Heart right ventricle (tissue), 16 donors: ENCODE measurements around the gene SERTAD3. TPM values are rescaled to one million over a fixed set of nuclear protein-coding genes. Genes with fewer than 3 reads are reported as not detected.
A peak's percentile ranks its signal among the peaks of the same experiment; 100 is the strongest.

Experiments
- ATAC-seq, 8 donors: fragments of 200-7000 bp; cut with Tn5 transposase; one replicate each; pipeline ENCODE4 v1.9.1; 2020; ENCODE audit warnings: mild to moderate bottlenecking in 8 of 8, moderate library complexity in 8 of 8, moderate number of reproducible peaks in 1 of 8
- DNase-seq, 2 donors: peaks; one replicate each; pipeline ENCODE4 v3.0.0-alpha.2; 2020
- H3K27ac ChIP-seq, 10 donors: fragments of 200-600 bp; sonication (generic) in 2 of 10; one replicate each; pipeline versions ENCODE4 v1.5.0 to v1.8.0; 2020 to 2022; ENCODE audit warnings: mild to moderate bottlenecking in 3 of 10
- H3K27me3 ChIP-seq, 7 donors: fragments of 200-600 bp; one replicate each; pipeline ENCODE4 v1.8.0; 2021 to 2022; ENCODE audit warnings: mild to moderate bottlenecking in 2 of 7
- H3K36me3 ChIP-seq, 9 donors: fragments of 200-600 bp; sonication (generic) in 1 of 9; one replicate each; pipeline versions ENCODE4 v1.5.0 to v1.8.0; 2020 to 2022; ENCODE audit warnings: mild to moderate bottlenecking in 2 of 9
- H3K4me1 ChIP-seq, 9 donors: fragments of 200-600 bp; sonication (generic) in 1 of 9; one replicate each; pipeline versions ENCODE4 v1.5.0 to v1.8.0; 2020 to 2022; ENCODE audit warnings: mild to moderate bottlenecking in 4 of 9
- H3K4me3 ChIP-seq, 10 donors: fragments of 200-600 bp; sonication (generic) in 2 of 10; one replicate each; pipeline versions ENCODE4 v1.5.0 to v1.8.0; 2020 to 2022; ENCODE audit warnings: mild to moderate bottlenecking in 7 of 10, moderate library complexity in 2 of 10
- H3K9me3 ChIP-seq, 11 donors: fragments of 200-600 bp in 10 of 11; sonication (generic) in 2 of 11; one replicate each; pipeline versions ENCODE4 v1.5.0 to v1.8.0; 2013 to 2022; ENCODE audit warnings: mild to moderate bottlenecking in 2 of 11, control low read depth in 1 of 11, moderate library complexity in 1 of 11
- WGBS, 2 donors: extraction: QIAGEN DNeasy Blood & Tissue Kit; methylation state at CpG; one replicate each; pipeline ENCODE4 v1.1.7; 2013; ENCODE audit warnings: inconsistent platforms in 1 of 2; 5-methylcytosine and 5-hydroxymethylcytosine counted together
- intact Hi-C, 10 donors: fragments of 100-400 bp; cut with DNase I; formaldehyde crosslinking; loops; one replicate each; pipeline versions ENCODE4 v1.11.1 to v1.14.2; 2022
- polyA plus RNA-seq, 2 donors: library from polyadenylated mRNA; stranded (reverse); fragments of 200-250 nt; gene quantifications; one replicate each; pipeline ENCODE4 v1.2.3, GENCODE V29; 2013
- total RNA-seq, 10 donors: library from RNA; stranded (reverse); fragmentation: NEBNext Ultra II Directional in 3 of 10; extraction: Animal tissue kit (Norgen Biotek cat#: 25700) in 3 of 10; gene quantifications; one replicate each; pipeline versions ENCODE4 v1.2.1 to v1.2.4, GENCODE V29; 2021 to 2023
- TF ChIP-seq, protein P1 (sequence below), 9 donors: fragments of 200-600 bp; sonication (generic) in 2 of 9; IDR thresholded peaks; one replicate each; pipeline versions ENCODE4 v1.5.0 to v1.8.0; 2021 to 2022; ENCODE audit warnings: antibody characterized with exemption in 9 of 9, mild to moderate bottlenecking in 5 of 9, moderate library complexity in 1 of 9
- donor health status: Arrhythmogenic right ventricular cardiomyopathy.
- donor health status: ischemic (EF 13 %, LVEDD 7.1; RV severe dilation, severe dysfunction).
- donor health status: healthy with polysubstance abuse.
- donor health status: DM: no; HTN: yes; CAD: no.
- donor health status: DM: no; HTN: no; CAD: no.
- donor health status: ischemic (EF 25% LVEDD 6.9; RV normal size, moderate dysfunction).
- donor health status: ischemic (EF 25% LVEDD 5.7; RV mildly dilated, moderate dysfunction).
- donor health status: healthy.
- donor health status: DM: yes; HTN: yes; CAD: no.
- donor health status: Ischemic cardiomyopathy.
- donor health status: ischemic (EF 35%, LVEDD 5.7; RV mildly dilated, moderate dysfunction).
- donor health status: nonischemic (EF 11% LVEDD 7.7; RV severe dilation, severe dysfunction).
- donor health status: DM: yes; HTN: yes; CAD: no.
- donor health status: PGD.
- donor health status: ischemic (EF 29% LVEDD 5.4; RV normal size, mild dysfunction).
- donor health status: nonischemic (EF 23%, LVEDD 6.1; RV moderate dilation, normal function).

Gene SERTAD3
- total and polyA plus RNA-seq, 12 donors, result 19.4 to 37.5 (median 29.3) TPM

DNA sequence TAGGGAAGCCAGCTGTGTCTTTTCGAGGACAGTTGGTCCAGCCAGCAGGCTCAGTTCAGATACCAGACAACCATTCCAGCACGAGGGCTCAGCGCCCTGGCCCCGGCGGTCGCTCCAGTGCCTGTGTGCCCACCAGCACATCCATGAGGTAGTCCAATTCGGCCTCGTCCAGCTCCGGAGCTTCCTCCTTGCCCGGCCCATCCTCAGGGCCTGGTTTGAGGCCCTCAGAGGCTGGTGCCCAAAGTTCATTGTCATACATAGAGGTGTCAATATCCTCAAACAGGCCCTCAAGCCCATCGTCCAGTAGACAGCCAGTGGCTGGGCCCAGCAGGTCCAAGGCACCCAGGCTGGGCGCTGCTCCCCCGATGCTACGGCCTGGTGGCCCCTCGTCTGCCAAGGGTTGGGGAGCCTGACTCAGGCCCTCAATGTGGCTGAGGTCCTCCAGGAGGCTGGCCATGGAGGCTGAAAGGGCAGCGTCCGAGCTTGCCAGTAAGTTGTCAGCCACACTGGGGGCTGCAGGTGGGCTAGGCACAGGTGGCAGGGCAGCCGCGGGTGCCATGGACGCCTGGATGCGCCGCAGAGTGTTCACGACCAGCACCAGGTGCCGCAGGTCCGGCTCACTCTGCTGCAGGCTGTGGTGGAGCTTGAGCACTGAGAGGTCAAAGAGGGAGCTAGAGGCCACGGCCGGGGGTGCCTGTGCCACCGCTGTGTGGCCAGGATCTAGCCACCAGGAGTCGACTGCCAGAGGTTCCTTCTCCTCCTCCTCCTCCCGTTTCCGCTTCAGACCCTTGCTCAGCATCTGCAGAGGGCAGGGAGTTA lies 21.2 kb downstream of the SERTAD3 start:
- 85 to 87% methylated on average over 31 of the region's 31 CpGs for WGBS, 2 donors
- H3K4me1 ChIP-seq, result peaks cover 5 to 55% (median 47%) of the 10 kb centered on the region in 9 donors
- H3K36me3 ChIP-seq, result peaks cover 0 to 21% (median 12%) of the 10 kb centered on the region in 9 donors
- H3K27ac ChIP-seq, result peak overlapping the region in 9 of 10 donors; percentile 3 to 100 (median 98)
- H3K27me3 ChIP-seq, result no peaks in the 10 kb centered on the region
- H3K4me3 ChIP-seq, result no peak overlapping the region
- intact Hi-C loops, result loop anchor here in 3 of 10 donors (1.0 to 10.0 kb wide), 4 partner anchors 18 to 179 kb away; partner anchors contain the start of genes C19orf47 (in 2 of the 3), PLD3 (in 2 of the 3) and LTBP4 (in 1 of the 3)
- TF ChIP-seq, protein P1, sequence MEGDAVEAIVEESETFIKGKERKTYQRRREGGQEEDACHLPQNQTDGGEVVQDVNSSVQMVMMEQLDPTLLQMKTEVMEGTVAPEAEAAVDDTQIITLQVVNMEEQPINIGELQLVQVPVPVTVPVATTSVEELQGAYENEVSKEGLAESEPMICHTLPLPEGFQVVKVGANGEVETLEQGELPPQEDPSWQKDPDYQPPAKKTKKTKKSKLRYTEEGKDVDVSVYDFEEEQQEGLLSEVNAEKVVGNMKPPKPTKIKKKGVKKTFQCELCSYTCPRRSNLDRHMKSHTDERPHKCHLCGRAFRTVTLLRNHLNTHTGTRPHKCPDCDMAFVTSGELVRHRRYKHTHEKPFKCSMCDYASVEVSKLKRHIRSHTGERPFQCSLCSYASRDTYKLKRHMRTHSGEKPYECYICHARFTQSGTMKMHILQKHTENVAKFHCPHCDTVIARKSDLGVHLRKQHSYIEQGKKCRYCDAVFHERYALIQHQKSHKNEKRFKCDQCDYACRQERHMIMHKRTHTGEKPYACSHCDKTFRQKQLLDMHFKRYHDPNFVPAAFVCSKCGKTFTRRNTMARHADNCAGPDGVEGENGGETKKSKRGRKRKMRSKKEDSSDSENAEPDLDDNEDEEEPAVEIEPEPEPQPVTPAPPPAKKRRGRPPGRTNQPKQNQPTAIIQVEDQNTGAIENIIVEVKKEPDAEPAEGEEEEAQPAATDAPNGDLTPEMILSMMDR (IDR thresholded peaks at IDR 0.05), result no peak
- no peaks in the 10 kb centered on the region for H3K9me3 ChIP-seq
- DNase-seq (no peak), ATAC-seq (no peak)

DNA sequence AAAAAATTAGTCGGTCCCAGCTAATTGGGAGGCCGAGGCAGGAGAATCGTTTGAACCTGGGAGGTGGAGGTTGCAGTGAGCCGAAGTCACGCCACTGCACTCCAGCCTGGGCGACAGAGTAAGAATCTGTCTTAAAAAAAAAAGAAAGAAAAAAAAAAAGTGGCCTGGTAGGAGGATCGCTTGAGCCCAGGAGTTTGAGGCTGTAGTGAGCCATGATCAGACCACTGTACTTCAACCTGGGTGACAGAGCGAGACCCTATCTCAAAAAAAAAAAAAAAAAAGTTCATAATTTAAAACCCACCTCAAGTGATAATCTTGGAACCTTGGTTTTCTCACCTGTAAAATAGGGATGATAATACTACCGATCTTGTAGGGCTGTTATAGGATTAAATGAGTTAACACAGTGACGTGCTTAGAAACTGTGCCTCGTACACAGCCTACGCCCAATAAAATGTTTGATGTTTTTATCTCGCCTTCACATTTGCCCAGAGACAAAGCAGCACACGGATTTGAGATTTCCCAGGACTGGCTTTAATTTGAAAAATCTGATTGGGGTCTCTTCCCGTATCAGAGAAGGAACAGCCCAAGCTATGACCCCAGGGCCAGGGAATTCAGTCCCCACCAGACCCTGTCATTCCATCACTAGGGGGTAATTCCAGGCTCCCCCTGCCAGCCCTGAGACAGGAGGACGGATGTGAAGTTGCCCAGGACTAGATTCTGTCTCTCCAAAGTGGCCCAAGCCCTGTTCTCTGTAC lies 22.0 kb downstream of the SERTAD3 start:
- Histone ChIP-seq H3K9me3 (no peaks in the 10 kb centered on the region), H3K27ac (peak overlapping the region; percentile 95 to 100 (median 99)), H3K4me1 (peaks cover 9 to 63% (median 54%) of the 10 kb centered on the region in 9 donors), H3K27me3 (no peaks in the 10 kb centered on the region), H3K4me3 (peak overlapping the region in 5 of 10 donors; percentile 59 to 80 (median 65)), H3K36me3 (peaks cover 0 to 21% (median 12%) of the 10 kb centered on the region in 9 donors)
- WGBS, 2 donors, result 73 to 80% methylated on average over 16 of the region's 16 CpGs
- intact Hi-C loops, result loop anchor here in 5 of 10 donors (1.0 to 10.0 kb wide), 7 partner anchors 21 to 180 kb away; partner anchors contain the start of genes C19orf47 (in 2 of the 5), PLD3 (in 2 of the 5), BLVRB (in 1 of the 5) and LTBP4 (in 1 of the 5)
- TF ChIP-seq, protein P1 (IDR thresholded peaks at IDR 0.05), result no peak
- ATAC-seq (no peak), DNase-seq (no peak)

DNA sequence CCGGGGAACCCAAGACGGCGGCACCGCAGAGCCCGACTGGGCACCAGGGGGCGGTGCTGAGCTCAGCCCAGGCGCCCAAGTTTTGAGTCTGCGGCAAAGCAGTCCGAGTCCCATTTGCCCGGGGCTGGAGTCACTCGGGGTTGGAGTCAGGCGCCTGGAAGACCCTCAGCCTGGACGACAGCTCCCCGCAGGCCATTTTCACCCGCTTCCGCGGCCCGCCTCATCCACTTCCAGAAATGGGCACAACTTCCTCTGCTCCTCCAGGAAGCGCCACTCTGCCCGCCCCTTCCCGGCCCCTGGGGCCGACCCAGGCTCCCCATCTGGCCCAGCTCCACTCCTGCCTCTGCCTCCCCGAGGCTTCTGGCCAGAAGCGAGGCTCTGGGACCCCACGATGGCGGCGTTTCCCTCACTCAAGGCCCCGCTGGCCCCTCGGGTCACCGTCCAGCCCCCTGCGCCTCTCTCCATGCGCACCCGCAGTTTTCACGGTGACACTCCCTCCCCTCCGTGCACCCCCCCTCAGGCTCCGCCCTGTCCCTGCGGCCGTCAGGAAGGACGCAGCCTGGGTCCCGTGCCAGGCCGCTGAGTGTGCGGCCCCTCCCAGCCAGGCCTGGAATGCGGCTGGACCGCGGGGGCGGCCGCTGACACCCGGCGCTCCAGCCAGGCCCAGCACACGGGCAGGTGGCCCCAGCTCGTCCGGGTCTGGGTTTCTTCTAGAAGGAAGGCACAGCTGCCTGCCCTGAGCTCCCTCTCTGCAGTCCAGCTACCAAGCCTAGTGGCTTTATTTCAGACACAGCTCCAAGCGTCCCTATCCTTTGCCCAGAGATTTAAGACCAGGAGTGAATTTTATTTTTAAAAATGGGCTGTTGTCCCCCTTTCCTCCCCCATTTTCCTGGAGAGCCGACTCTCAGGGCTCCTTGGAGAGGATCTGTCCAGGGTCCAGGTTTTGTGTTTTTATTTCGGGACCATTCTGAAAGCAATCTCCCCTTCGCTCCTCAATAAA lies 23.1 kb downstream of the SERTAD3 start:
- Histone ChIP-seq H3K4me1 (peaks cover 9 to 69% (median 49%) of the 10 kb centered on the region in 9 donors), H3K9me3 (no peaks in the 10 kb centered on the region), H3K27ac (peak overlapping the region; percentile 95 to 100 (median 99)), H3K4me3 (peak overlapping the region; percentile 15 to 80 (median 63)), H3K27me3 (no peaks in the 10 kb centered on the region), H3K36me3 (peaks cover 0 to 21% (median 12%) of the 10 kb centered on the region in 9 donors)
- TF ChIP-seq, protein P1 (IDR thresholded peaks at IDR 0.05), result peak; percentile 86 to 98 (median 93)
- DNase-seq (peak; percentile 95 to 96), ATAC-seq (peak; percentile 83 to 90 (median 88))
- WGBS, 2 donors, result 2% methylated on average over 55 to 56 of the region's 56 CpGs
- intact Hi-C loops, result loop anchor here in 5 of 10 donors (1.0 to 10.0 kb wide), 7 partner anchors 22 to 181 kb away; partner anchors contain the start of genes C19orf47 (in 2 of the 5), PLD3 (in 2 of the 5), BLVRB (in 1 of the 5) and LTBP4 (in 1 of the 5)
